ENCODE results near the gene KRT9. TPM values are rescaled to one million over a fixed set of nuclear protein-coding genes. Genes with fewer than 3 reads are reported as not detected.

KRT9 gene
- total and polyA plus RNA-seq, 2 of the 13 experiments (the other 11 are each of a cell fraction or from before 2014, with no cell fraction given): not detected

GRCh38 chr17:41527063-41528023 is 44.5 kb downstream of the KRT9 start (continued):
- no peak for TF ChIP-seq MATR3 (CRISPR knock-in tag; IDR thresholded peaks at IDR 0.05)
- peak; percentile 68; the same call in 1 of the 2 replicates for TF ChIP-seq ZNF569 (CRISPR knock-in tag; IDR thresholded peaks at IDR 0.05; ENCODE audit: borderline replicate concordance)
- TF ChIP-seq THAP7 (CRISPR knock-in tag; IDR thresholded peaks at IDR 0.05): 0 out of 2 replicates have a peak, but pooled peaks have one; percentile 10
- TF ChIP-seq SP5 (CRISPR knock-in tag; IDR thresholded peaks at IDR 0.05; ENCODE audit: borderline replicate concordance, low read depth): peak; percentile 58; the same call in 1 of the 2 replicates
- TF ChIP-seq RAD51 (IDR thresholded peaks at IDR 0.05; ENCODE audit: borderline replicate concordance): no peak
- no peak for TF ChIP-seq ZNF142 (CRISPR knock-in tag; IDR thresholded peaks at IDR 0.05)
- no peak for TF ChIP-seq BCL3 (CRISPR knock-in tag; IDR thresholded peaks at IDR 0.05)
- TF ChIP-seq PHB2 (IDR thresholded peaks at IDR 0.05; ENCODE audit: partially characterized antibody): no peak
- TF ChIP-seq CREM (IDR thresholded peaks at IDR 0.05): no peak
- TF ChIP-seq CREM (CRISPR knock-in tag; IDR thresholded peaks at IDR 0.05): no peak
- TF ChIP-seq, protein P1, sequence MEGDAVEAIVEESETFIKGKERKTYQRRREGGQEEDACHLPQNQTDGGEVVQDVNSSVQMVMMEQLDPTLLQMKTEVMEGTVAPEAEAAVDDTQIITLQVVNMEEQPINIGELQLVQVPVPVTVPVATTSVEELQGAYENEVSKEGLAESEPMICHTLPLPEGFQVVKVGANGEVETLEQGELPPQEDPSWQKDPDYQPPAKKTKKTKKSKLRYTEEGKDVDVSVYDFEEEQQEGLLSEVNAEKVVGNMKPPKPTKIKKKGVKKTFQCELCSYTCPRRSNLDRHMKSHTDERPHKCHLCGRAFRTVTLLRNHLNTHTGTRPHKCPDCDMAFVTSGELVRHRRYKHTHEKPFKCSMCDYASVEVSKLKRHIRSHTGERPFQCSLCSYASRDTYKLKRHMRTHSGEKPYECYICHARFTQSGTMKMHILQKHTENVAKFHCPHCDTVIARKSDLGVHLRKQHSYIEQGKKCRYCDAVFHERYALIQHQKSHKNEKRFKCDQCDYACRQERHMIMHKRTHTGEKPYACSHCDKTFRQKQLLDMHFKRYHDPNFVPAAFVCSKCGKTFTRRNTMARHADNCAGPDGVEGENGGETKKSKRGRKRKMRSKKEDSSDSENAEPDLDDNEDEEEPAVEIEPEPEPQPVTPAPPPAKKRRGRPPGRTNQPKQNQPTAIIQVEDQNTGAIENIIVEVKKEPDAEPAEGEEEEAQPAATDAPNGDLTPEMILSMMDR (CRISPR knock-in tag; IDR thresholded peaks at IDR 0.05): peak; percentile 43
- TF ChIP-seq MEIS2 (CRISPR knock-in tag; IDR thresholded peaks at IDR 0.05): no peak
- TF ChIP-seq ZFP90 (CRISPR knock-in tag; IDR thresholded peaks at IDR 0.05; ENCODE audit: borderline replicate concordance): no peak
- TF ChIP-seq, protein P2, sequence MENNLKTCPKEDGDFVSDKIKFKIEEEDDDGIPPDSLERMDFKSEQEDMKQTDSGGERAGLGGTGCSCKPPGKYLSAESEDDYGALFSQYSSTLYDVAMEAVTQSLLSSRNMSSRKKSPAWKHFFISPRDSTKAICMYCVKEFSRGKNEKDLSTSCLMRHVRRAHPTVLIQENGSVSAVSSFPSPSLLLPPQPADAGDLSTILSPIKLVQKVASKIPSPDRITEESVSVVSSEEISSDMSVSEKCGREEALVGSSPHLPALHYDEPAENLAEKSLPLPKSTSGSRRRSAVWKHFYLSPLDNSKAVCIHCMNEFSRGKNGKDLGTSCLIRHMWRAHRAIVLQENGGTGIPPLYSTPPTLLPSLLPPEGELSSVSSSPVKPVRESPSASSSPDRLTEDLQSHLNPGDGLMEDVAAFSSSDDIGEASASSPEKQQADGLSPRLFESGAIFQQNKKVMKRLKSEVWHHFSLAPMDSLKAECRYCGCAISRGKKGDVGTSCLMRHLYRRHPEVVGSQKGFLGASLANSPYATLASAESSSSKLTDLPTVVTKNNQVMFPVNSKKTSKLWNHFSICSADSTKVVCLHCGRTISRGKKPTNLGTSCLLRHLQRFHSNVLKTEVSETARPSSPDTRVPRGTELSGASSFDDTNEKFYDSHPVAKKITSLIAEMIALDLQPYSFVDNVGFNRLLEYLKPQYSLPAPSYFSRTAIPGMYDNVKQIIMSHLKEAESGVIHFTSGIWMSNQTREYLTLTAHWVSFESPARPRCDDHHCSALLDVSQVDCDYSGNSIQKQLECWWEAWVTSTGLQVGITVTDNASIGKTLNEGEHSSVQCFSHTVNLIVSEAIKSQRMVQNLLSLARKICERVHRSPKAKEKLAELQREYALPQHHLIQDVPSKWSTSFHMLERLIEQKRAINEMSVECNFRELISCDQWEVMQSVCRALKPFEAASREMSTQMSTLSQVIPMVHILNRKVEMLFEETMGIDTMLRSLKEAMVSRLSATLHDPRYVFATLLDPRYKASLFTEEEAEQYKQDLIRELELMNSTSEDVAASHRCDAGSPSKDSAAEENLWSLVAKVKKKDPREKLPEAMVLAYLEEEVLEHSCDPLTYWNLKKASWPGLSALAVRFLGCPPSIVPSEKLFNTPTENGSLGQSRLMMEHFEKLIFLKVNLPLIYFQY (CRISPR knock-in tag; IDR thresholded peaks at IDR 0.05; ENCODE audit: borderline replicate concordance): 0 out of 2 replicates have a peak, but pooled peaks have one; percentile 4

Data from HepG2 (cell line).